GM23248 (cell line): Measurements from ENCODE around the gene ABHD17A. TPM values are rescaled to one million over a fixed set of nuclear protein-coding genes. Genes with fewer than 3 reads are reported as not detected.

ENCODE experiments used
- DNase-seq: peaks from one replicate; pipeline ENCODE4 v3.0.0-alpha.2; 2015
- H2AFZ ChIP-seq: fragments of 200-600 bp; sonication (generic); 2 replicates; pipeline ENCODE4 v1.6.1; 2016; ENCODE audit warnings: antibody characterized with exemption
- H3F3A ChIP-seq: fragments of 200-600 bp; sonication (generic); 2 replicates; pipeline ENCODE4 v1.6.1; 2016; ENCODE audit warnings: mild to moderate bottlenecking, antibody characterized with exemption, mixed run types; ENCODE audit not compliant: insufficient read depth
- H3K27ac ChIP-seq: fragments of 200-600 bp; sonication (generic); 2 replicates; pipeline ENCODE4 v1.5.1; 2016; ENCODE audit warnings: mild to moderate bottlenecking
- H3K27me3 ChIP-seq: fragments of 200-600 bp; sonication (generic); replicated peaks from 2 replicates; pipeline ENCODE4 v1.6.1; 2016; ENCODE audit warnings: mild to moderate bottlenecking; ENCODE audit not compliant: insufficient read depth
- H3K36me3 ChIP-seq: fragments of 200-600 bp; sonication (generic); 2 replicates; pipeline ENCODE4 v1.6.1; 2016; ENCODE audit warnings: low read depth, mild to moderate bottlenecking
- H3K4me1 ChIP-seq: fragments of 200-600 bp; sonication (generic); 2 replicates; pipeline ENCODE4 v1.6.1; 2016; ENCODE audit warnings: mild to moderate bottlenecking; ENCODE audit not compliant: insufficient read depth
- H3K4me2 ChIP-seq: fragments of 200-600 bp; sonication (generic); one replicate; pipeline ENCODE4 v1.6.1; 2016; ENCODE audit warnings: mild to moderate bottlenecking; ENCODE audit not compliant: unreplicated experiment
- H3K4me3 ChIP-seq: fragments of 200-600 bp; sonication (generic); 2 replicates; pipeline ENCODE4 v1.5.1; 2016; ENCODE audit warnings: mild to moderate bottlenecking
- H3K79me2 ChIP-seq: fragments of 200-600 bp; sonication (generic); 2 replicates; pipeline ENCODE4 v1.6.1; 2016; ENCODE audit warnings: mild to moderate bottlenecking; ENCODE audit not compliant: insufficient read depth
- H3K9ac ChIP-seq: fragments of 200-600 bp; sonication (generic); 2 replicates; pipeline ENCODE4 v1.6.1; 2016; ENCODE audit warnings: mild to moderate bottlenecking
- H3K9me2 ChIP-seq: fragments of 200-600 bp; sonication (generic); 2 replicates; pipeline ENCODE4 v1.6.1; 2016; ENCODE audit warnings: mixed run types, mild to moderate bottlenecking, moderate library complexity; ENCODE audit not compliant: insufficient read depth
- H3K9me3 ChIP-seq: fragments of 200-600 bp; sonication (generic); one replicate; pipeline ENCODE4 v1.6.1; 2017; ENCODE audit warnings: low read depth
- H4K20me1 ChIP-seq: fragments of 200-600 bp; sonication (generic); 2 replicates; pipeline ENCODE4 v1.6.0; 2016; ENCODE audit not compliant: insufficient read depth
- EZH2 ChIP-seq: fragments of 200-600 bp; sonication (generic); IDR thresholded peaks from 2 replicates; pipeline ENCODE4 v1.6.1; 2018; ENCODE audit warnings: antibody characterized with exemption, mild to moderate bottlenecking; ENCODE audit not compliant: insufficient read depth, poor library complexity, severe bottlenecking
- EZH2phosphoT487 ChIP-seq: fragments of 200-600 bp; sonication (generic); IDR thresholded peaks from 2 replicates; pipeline ENCODE4 v1.6.1; 2018; ENCODE audit warnings: antibody characterized with exemption, moderate library complexity, mild to moderate bottlenecking, low read depth; ENCODE audit not compliant: insufficient read depth
- WGBS, 2 experiments: methylation state at CpG; one replicate each; pipeline ENCODE4 v1.1.6; 2015 to 2017; ENCODE audit warnings: low lambda C conversion rate in 2 of 2, low coverage in 1 of 2; ENCODE audit errors: missing lambda C conversion rate in 2 of 2; 5-methylcytosine and 5-hydroxymethylcytosine counted together
- in situ Hi-C: fragments of 300-500 bp; cut with MboI; formaldehyde crosslinking; loops from 2 replicates; pipeline ENCODE4 v1.15.0; 2020
- polyA plus RNA-seq: library from polyadenylated mRNA; unstranded; fragments of >200 nt; fragmentation: Nextera tagmentation; extraction: Ambion mirVana; gene quantifications from 2 replicates; pipeline ENCODE4 v1.2.1, GENCODE V29; 2016
- total RNA-seq: library from RNA; depleted of rRNA; stranded (reverse); fragments of >200 nt; shearing (Covaris generic); gene quantifications from 2 replicates; pipeline ENCODE4 v1.2.3, GENCODE V29; 2014

The ABHD17A gene
- total and polyA plus RNA-seq, 2 experiments from 2014 or later: 37.6 to 157 TPM

DNA sequence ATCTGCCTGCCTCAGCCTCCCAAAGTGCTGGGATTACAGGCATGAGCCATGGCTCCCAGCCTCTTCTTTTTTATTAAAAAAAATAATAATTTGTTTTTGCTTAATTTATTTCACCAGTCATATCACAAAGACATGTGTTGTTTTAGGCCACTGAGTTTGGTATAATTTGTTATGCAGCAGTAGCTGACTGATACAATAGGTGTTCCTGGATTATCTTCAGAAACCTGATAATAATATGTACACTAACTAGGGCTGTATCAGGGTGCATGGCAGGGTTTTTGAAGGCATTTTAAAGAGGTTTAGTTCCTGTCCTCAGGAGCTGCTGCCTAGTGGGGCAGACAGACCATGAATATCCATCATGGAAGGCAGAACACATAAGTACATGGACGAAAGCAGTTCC is 46.1 kb upstream of the ABHD17A start:
- WGBS, 2 experiments: 95 to 96% methylated on average over 1 of the region's 1 CpG
- Histone ChIP-seq H3K79me2 (no peaks in the 10 kb centered on the region), H3F3A (no peaks in the 10 kb centered on the region; the same call in 1 of the 2 replicates), H3K27me3 (no peaks in the 10 kb centered on the region), H3K4me2 (no peak overlapping the region), H4K20me1 (no peaks in the 10 kb centered on the region), H3K9me2 (no peaks in the 10 kb centered on the region), H3K9ac (no peak overlapping the region), H3K9me3 (no peaks in the 10 kb centered on the region), H3K4me1 (peaks cover 4% of the 10 kb centered on the region; the same call in 1 of the 2 replicates), H3K4me3 (no peak overlapping the region), H3K36me3 (no peaks in the 10 kb centered on the region), H3K27ac (no peak overlapping the region), H2AFZ (no peak overlapping the region)
- TF ChIP-seq EZH2phosphoT487 (no peak), EZH2 (no peak)
- in situ Hi-C loops: loop anchor here (10.0 kb wide), 1 partner anchor 153 kb away; no protein-coding TSS in a partner anchor
- no peak for DNase-seq

GRCh38 chr19:1929021-1929742 is 43.9 kb upstream of the ABHD17A start:
- no peak overlapping the region for H3K27ac ChIP-seq
- TF ChIP-seq EZH2phosphoT487 (no peak), EZH2 (no peak)
- H3K27me3 ChIP-seq: no peaks in the 10 kb centered on the region
- no peaks in the 10 kb centered on the region; the same call in 1 of the 2 replicates for H3K36me3 ChIP-seq
- H3K79me2 ChIP-seq: no peaks in the 10 kb centered on the region
- peak overlapping the region; percentile 64 for H3K4me3 ChIP-seq
- peak overlapping the region; percentile 69 for H3K9ac ChIP-seq
- no peaks in the 10 kb centered on the region; the same call in 1 of the 2 replicates for H3F3A ChIP-seq
- H4K20me1 ChIP-seq: no peaks in the 10 kb centered on the region
- no peaks in the 10 kb centered on the region for H3K9me2 ChIP-seq
- in situ Hi-C loops: no loop called here
- peaks cover 4% of the 10 kb centered on the region; the same call in 1 of the 2 replicates for H3K4me1 ChIP-seq
- H2AFZ ChIP-seq: peak overlapping the region; percentile 75
- WGBS, 2 experiments: 13 to 14% methylated on average over 40 to 42 of the region's 42 CpGs
- DNase-seq: peak; percentile 89
- no peaks in the 10 kb centered on the region for H3K9me3 ChIP-seq
- peak overlapping the region; percentile 86 for H3K4me2 ChIP-seq

DNA sequence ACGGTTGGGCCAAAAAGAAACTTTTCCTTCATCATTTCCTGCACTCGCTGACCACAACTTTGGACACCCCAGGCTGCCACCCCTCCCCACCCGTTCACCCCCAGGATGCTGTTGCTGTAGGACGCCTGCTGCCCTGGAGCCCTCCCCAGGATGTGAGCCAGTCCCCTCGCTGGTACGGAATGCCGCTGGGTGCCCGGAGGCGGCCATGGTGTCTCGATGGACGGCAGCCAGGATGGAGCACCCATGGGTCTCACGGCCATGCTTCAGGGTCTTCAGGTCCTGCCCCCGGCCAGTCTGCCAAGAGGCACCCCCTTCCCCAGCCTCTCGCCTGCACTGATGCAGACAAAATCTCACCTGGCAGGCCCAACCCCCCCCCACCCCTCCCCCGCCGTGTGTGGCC is 40.2 kb upstream of the ABHD17A start:
- Histone ChIP-seq H3K9ac (no peak overlapping the region), H4K20me1 (no peaks in the 10 kb centered on the region), H3F3A (no peaks in the 10 kb centered on the region; the same call in 1 of the 2 replicates), H2AFZ (no peak overlapping the region), H3K9me2 (no peaks in the 10 kb centered on the region), H3K4me3 (no peak overlapping the region), H3K27ac (no peak overlapping the region), H3K27me3 (no peaks in the 10 kb centered on the region), H3K4me2 (no peak overlapping the region), H3K4me1 (peaks cover 4% of the 10 kb centered on the region; the same call in 1 of the 2 replicates), H3K9me3 (no peaks in the 10 kb centered on the region), H3K36me3 (no peaks in the 10 kb centered on the region; the same call in 1 of the 2 replicates), H3K79me2 (no peaks in the 10 kb centered on the region)
- TF ChIP-seq EZH2phosphoT487 (no peak), EZH2 (no peak)
- DNase-seq: no peak
- in situ Hi-C loops: no loop called here
- WGBS, 2 experiments: 81 to 92% methylated on average over 8 to 16 of the region's 16 CpGs

DNA sequence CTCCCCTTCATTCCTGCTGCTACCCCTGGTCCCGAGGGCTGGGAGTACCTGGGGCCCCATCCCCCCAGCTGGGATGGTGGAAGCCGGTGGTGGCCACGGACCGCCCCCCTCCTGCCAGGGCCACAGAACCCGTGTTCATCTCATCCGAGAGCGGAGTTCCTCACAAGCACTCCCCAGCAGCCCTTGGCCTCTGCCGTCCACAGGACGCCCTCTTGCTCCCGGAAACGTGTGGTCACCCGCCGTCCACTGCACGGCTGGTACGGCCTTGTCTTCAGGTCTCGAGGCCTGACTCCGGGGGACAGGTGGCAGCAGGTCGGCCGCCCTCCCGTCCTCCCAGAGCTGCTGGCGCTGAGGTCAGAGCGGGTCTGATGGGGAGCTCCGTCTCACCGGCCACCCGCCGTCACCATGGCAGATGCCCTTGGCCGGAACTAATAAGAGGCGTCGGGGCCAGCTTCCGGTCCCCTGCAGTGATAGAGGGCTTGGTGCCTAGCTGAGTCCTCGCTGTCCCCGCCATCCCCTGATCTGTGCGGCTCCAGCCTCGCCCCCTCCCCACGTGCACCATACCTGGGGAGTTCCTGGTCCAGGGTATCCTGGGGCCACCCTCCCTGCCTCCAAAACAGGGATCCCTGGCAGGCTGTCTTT is 39.1 kb upstream of the ABHD17A start:
- in situ Hi-C loops: no loop called here
- DNase-seq: no peak

More for the DNA sequence above, 39.1 kb upstream of the ABHD17A start:
- Histone ChIP-seq H3K9me3 (no peaks in the 10 kb centered on the region), H3K79me2 (no peaks in the 10 kb centered on the region), H2AFZ (no peak overlapping the region), H3K36me3 (no peaks in the 10 kb centered on the region; the same call in 1 of the 2 replicates), H3K27ac (no peak overlapping the region), H3F3A (no peaks in the 10 kb centered on the region; the same call in 1 of the 2 replicates), H3K9ac (no peak overlapping the region), H3K27me3 (no peaks in the 10 kb centered on the region), H3K4me2 (no peak overlapping the region), H3K9me2 (no peaks in the 10 kb centered on the region), H3K4me3 (no peak overlapping the region), H3K4me1 (no peaks in the 10 kb centered on the region), H4K20me1 (no peaks in the 10 kb centered on the region)
- TF ChIP-seq EZH2phosphoT487 (no peak), EZH2 (no peak)
- whole genome bisulfite sequencing, 2 experiments: 88 to 93% methylated on average over 26 to 29 of the region's 35 CpGs
